ENCODE results near the gene RANGAP1.

- TF ChIP-seq CTCF (IDR thresholded peaks at IDR 0.05; ENCODE audit: low read depth, low read length) (no peak), EZH2phosphoT487 (IDR thresholded peaks at IDR 0.05; ENCODE audit: low read depth) (no peak)
Measured at GRCh38 chr22:41252365-41252764, 33.6 kb downstream of the RANGAP1 start.

Data from OCI-LY3 (cell line).